HepG2 (cell line): Measurements from ENCODE around the gene AGAP1. TPM values are rescaled to one million over a fixed set of nuclear protein-coding genes. Genes with fewer than 3 reads are reported as not detected.

ENCODE experiments used
- BORCS8-MEF2B ChIP-seq: sonication (generic); formaldehyde crosslinking; IDR thresholded peaks from 2 replicates; pipeline ENCODE4 v1.8.0; 2022; ENCODE audit warnings: mild to moderate bottlenecking, missing genetic modification reagents
- HOXA9 ChIP-seq: sonication (generic); formaldehyde crosslinking; IDR thresholded peaks from 2 replicates; pipeline ENCODE4 v1.8.1; 2022; ENCODE audit warnings: missing genetic modification reagents, mild to moderate bottlenecking, moderate library complexity, borderline replicate concordance
- NONO ChIP-seq, 2 experiments: fragments of 450-650 bp in 1 of 2; sonication (generic) in 1 of 2; formaldehyde crosslinking in 1 of 2; IDR thresholded peaks in 1 of 2; conservative IDR thresholded peaks in 1 of 2; 2 replicates each; pipeline versions ENCODE4 v1.6.1 to v1.8.0; 2017 to 2022; ENCODE audit warnings: mild to moderate bottlenecking in 1 of 2, missing genetic modification reagents in 1 of 2, moderate library complexity in 1 of 2
- PHB2 ChIP-seq: fragments of 450-650 bp; IDR thresholded peaks from 2 replicates; pipeline ENCODE4 v1.6.1; 2018; ENCODE audit not compliant: partially characterized antibody
- RELA ChIP-seq: sonication (generic); formaldehyde crosslinking; IDR thresholded peaks from 2 replicates; pipeline ENCODE4 v1.4.0; 2020; ENCODE audit warnings: missing genetic modification reagents
- TEAD3 ChIP-seq: optimal IDR thresholded peaks from 2 replicates; pipeline ENCODE3; 2016; ENCODE audit warnings: borderline replicate concordance
- ZNF264 ChIP-seq: sonication (generic); formaldehyde crosslinking; IDR thresholded peaks from 2 replicates; pipeline ENCODE4 v1.4.0; 2020; ENCODE audit warnings: missing genetic modification reagents
- ZNF607 ChIP-seq: sonication (generic); formaldehyde crosslinking; IDR thresholded peaks from 2 replicates; pipeline ENCODE4 v1.5.1; 2020; ENCODE audit warnings: missing genetic modification reagents, mild to moderate bottlenecking, borderline replicate concordance
- ZNF615 ChIP-seq: sonication (generic); formaldehyde crosslinking; IDR thresholded peaks from 2 replicates; pipeline ENCODE4 v1.5.0; 2020; ENCODE audit warnings: mild to moderate bottlenecking, missing genetic modification reagents, borderline replicate concordance
- polyA plus RNA-seq, 8 experiments: library from polyadenylated mRNA; depleted of rRNA in 3 of 8; stranded (reverse) in 7 of 8; unstranded in 1 of 8; fragments of >200 nt; fragmentation: Illumina TruSeq in 4 of 8; extraction: Trizol in 4 of 8; gene quantifications; 2 replicates each; pipeline versions ENCODE4 v1.2.1 to v1.2.3, GENCODE V29; 2011 to 2016; ENCODE audit warnings: low read depth in 4 of 8, missing spikeins in 1 of 8, mixed read lengths in 1 of 8; ENCODE audit not compliant: insufficient read depth in 1 of 8
- total RNA-seq, 5 experiments: library from RNA; depleted of rRNA; stranded (reverse); fragments of >200 nt; fragmentation: Illumina TruSeq; extraction: Trizol; gene quantifications; 2 replicates each; pipeline ENCODE4 v1.2.3, GENCODE V29; 2016; ENCODE audit warnings: low read depth in 1 of 5
- TF ChIP-seq, protein P1 (sequence below): sonication (generic); formaldehyde crosslinking; IDR thresholded peaks from 2 replicates; pipeline ENCODE4 v1.4.0; 2020; ENCODE audit warnings: missing genetic modification reagents
- TF ChIP-seq, protein P2 (sequence below): sonication (generic); formaldehyde crosslinking; IDR thresholded peaks from 2 replicates; pipeline ENCODE4 v1.4.0; 2020; ENCODE audit warnings: missing genetic modification reagents
- TF ChIP-seq, protein P3 (sequence below): sonication (generic); formaldehyde crosslinking; IDR thresholded peaks from 2 replicates; pipeline ENCODE4 v1.5.1; 2020; ENCODE audit warnings: mild to moderate bottlenecking, missing genetic modification reagents, moderate library complexity
- TF ChIP-seq, protein P4 (sequence below): sonication (generic); IDR thresholded peaks from 2 replicates; pipeline ENCODE4 v1.6.1; 2016; ENCODE audit warnings: low read depth, borderline replicate concordance
- TF ChIP-seq, protein P5 (sequence below): sonication (generic); formaldehyde crosslinking; IDR thresholded peaks from 2 replicates; pipeline ENCODE4 v1.4.0; 2020; ENCODE audit warnings: mild to moderate bottlenecking, missing genetic modification reagents

Gene AGAP1
- total and polyA plus RNA-seq, 2 of the 13 experiments (the other 11 are each of a cell fraction or from before 2014, with no cell fraction given), result 21.2 to 32.7 TPM

DNA sequence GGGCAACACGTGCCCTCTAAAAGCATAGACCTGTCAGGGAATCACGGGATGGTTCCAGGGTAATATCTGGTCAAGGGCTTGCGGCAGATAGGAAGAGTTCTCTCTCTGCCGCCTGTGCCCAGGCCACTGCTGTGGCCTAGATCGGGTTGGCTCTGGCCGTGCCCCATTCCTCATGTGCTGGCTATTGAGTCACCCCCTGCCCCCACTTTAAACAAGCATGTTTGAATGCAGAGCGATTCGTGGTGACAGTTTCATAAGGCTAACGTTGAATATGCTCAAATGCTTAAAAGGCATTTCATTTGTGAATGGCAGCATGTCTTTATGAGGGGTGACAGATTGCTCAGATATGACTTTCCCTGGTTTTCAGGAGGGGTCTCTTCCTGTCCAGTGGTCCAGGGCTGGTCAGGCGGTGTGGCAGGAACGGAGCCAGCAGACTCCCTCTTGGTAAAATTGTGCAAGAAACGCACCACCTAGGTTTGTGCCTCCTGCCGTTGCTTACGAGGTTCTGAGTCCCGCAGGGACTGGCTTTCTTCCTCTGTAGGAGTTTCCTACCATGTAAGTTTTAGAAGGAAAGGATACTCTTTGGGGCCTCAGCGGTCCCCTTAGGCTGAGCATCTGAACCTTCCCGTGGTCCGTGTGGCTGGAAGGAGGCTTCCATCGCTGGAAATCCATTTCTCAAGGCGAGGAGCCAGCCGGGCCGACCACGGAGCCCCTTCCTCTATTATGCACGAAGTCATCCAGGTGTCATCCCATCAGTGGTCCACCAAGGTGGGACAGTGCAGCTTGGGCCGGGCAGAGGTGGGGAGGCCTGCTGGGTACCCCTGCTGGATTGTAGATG is 50.2 kb downstream of the AGAP1 start (continued):
- TF ChIP-seq, protein P1, sequence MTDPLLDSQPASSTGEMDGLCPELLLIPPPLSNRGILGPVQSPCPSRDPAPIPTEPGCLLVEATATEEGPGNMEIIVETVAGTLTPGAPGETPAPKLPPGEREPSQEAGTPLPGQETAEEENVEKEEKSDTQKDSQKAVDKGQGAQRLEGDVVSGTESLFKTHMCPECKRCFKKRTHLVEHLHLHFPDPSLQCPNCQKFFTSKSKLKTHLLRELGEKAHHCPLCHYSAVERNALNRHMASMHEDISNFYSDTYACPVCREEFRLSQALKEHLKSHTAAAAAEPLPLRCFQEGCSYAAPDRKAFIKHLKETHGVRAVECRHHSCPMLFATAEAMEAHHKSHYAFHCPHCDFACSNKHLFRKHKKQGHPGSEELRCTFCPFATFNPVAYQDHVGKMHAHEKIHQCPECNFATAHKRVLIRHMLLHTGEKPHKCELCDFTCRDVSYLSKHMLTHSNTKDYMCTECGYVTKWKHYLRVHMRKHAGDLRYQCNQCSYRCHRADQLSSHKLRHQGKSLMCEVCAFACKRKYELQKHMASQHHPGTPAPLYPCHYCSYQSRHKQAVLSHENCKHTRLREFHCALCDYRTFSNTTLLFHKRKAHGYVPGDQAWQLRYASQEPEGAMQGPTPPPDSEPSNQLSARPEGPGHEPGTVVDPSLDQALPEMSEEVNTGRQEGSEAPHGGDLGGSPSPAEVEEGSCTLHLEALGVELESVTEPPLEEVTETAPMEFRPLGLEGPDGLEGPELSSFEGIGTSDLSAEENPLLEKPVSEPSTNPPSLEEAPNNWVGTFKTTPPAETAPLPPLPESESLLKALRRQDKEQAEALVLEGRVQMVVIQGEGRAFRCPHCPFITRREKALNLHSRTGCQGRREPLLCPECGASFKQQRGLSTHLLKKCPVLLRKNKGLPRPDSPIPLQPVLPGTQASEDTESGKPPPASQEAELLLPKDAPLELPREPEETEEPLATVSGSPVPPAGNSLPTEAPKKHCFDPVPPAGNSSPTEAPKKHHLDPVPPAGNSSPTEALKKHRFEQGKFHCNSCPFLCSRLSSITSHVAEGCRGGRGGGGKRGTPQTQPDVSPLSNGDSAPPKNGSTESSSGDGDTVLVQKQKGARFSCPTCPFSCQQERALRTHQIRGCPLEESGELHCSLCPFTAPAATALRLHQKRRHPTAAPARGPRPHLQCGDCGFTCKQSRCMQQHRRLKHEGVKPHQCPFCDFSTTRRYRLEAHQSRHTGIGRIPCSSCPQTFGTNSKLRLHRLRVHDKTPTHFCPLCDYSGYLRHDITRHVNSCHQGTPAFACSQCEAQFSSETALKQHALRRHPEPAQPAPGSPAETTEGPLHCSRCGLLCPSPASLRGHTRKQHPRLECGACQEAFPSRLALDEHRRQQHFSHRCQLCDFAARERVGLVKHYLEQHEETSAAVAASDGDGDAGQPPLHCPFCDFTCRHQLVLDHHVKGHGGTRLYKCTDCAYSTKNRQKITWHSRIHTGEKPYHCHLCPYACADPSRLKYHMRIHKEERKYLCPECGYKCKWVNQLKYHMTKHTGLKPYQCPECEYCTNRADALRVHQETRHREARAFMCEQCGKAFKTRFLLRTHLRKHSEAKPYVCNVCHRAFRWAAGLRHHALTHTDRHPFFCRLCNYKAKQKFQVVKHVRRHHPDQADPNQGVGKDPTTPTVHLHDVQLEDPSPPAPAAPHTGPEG, result no peak
- TF ChIP-seq, protein P2, sequence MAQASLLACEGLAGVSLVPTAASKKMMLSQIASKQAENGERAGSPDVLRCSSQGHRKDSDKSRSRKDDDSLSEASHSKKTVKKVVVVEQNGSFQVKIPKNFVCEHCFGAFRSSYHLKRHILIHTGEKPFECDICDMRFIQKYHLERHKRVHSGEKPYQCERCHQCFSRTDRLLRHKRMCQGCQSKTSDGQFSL, result no peak
- TF ChIP-seq BORCS8-MEF2B (CRISPR knock-in tag), result 0 out of 2 replicates have a peak, but pooled peaks have one; percentile 2
- 0 out of 2 replicates have a peak, but pooled peaks have one; percentile 2 for TF ChIP-seq RELA (CRISPR knock-in tag)
- TF ChIP-seq PHB2, result no peak
- TF ChIP-seq, protein P3, sequence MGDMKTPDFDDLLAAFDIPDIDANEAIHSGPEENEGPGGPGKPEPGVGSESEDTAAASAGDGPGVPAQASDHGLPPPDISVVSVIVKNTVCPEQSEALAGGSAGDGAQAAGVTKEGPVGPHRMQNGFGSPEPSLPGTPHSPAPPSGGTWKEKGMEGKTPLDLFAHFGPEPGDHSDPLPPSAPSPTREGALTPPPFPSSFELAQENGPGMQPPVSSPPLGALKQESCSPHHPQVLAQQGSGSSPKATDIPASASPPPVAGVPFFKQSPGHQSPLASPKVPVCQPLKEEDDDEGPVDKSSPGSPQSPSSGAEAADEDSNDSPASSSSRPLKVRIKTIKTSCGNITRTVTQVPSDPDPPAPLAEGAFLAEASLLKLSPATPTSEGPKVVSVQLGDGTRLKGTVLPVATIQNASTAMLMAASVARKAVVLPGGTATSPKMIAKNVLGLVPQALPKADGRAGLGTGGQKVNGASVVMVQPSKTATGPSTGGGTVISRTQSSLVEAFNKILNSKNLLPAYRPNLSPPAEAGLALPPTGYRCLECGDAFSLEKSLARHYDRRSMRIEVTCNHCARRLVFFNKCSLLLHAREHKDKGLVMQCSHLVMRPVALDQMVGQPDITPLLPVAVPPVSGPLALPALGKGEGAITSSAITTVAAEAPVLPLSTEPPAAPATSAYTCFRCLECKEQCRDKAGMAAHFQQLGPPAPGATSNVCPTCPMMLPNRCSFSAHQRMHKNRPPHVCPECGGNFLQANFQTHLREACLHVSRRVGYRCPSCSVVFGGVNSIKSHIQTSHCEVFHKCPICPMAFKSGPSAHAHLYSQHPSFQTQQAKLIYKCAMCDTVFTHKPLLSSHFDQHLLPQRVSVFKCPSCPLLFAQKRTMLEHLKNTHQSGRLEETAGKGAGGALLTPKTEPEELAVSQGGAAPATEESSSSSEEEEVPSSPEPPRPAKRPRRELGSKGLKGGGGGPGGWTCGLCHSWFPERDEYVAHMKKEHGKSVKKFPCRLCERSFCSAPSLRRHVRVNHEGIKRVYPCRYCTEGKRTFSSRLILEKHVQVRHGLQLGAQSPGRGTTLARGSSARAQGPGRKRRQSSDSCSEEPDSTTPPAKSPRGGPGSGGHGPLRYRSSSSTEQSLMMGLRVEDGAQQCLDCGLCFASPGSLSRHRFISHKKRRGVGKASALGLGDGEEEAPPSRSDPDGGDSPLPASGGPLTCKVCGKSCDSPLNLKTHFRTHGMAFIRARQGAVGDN, result peak; percentile 5; the same call in 1 of the 2 replicates
- no peak for TF ChIP-seq ZNF264 (CRISPR knock-in tag)
- TF ChIP-seq, protein P4, sequence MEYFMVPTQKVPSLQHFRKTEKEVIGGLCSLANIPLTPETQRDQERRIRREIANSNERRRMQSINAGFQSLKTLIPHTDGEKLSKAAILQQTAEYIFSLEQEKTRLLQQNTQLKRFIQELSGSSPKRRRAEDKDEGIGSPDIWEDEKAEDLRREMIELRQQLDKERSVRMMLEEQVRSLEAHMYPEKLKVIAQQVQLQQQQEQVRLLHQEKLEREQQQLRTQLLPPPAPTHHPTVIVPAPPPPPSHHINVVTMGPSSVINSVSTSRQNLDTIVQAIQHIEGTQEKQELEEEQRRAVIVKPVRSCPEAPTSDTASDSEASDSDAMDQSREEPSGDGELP, result no peak
- TF ChIP-seq NONO (IDR thresholded peaks at IDR 0.05), result no peak
- no peak for TF ChIP-seq NONO (CRISPR knock-in tag; conservative IDR thresholded peaks at IDR 0.05)
- TF ChIP-seq ZNF615 (CRISPR knock-in tag), result no peak
- no peak for TF ChIP-seq TEAD3 (CRISPR knock-in tag)
- no peak for TF ChIP-seq ZNF607 (CRISPR knock-in tag)
- TF ChIP-seq, protein P5, sequence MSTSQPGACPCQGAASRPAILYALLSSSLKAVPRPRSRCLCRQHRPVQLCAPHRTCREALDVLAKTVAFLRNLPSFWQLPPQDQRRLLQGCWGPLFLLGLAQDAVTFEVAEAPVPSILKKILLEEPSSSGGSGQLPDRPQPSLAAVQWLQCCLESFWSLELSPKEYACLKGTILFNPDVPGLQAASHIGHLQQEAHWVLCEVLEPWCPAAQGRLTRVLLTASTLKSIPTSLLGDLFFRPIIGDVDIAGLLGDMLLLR (CRISPR knock-in tag), result 0 out of 2 replicates have a peak, but pooled peaks have one; percentile 8
- TF ChIP-seq HOXA9, result no peak
